GM23248 (cell line): ENCODE data around the gene SLC51B.

ENCODE experiments used
- EZH2 ChIP-seq: fragments of 200-600 bp; sonication (generic); IDR thresholded peaks from 2 replicates; pipeline ENCODE4 v1.6.1; 2018; ENCODE audit warnings: antibody characterized with exemption, mild to moderate bottlenecking; ENCODE audit not compliant: insufficient read depth, poor library complexity, severe bottlenecking
- EZH2phosphoT487 ChIP-seq: fragments of 200-600 bp; sonication (generic); IDR thresholded peaks from 2 replicates; pipeline ENCODE4 v1.6.1; 2018; ENCODE audit warnings: antibody characterized with exemption, moderate library complexity, mild to moderate bottlenecking, low read depth; ENCODE audit not compliant: insufficient read depth

DNA sequence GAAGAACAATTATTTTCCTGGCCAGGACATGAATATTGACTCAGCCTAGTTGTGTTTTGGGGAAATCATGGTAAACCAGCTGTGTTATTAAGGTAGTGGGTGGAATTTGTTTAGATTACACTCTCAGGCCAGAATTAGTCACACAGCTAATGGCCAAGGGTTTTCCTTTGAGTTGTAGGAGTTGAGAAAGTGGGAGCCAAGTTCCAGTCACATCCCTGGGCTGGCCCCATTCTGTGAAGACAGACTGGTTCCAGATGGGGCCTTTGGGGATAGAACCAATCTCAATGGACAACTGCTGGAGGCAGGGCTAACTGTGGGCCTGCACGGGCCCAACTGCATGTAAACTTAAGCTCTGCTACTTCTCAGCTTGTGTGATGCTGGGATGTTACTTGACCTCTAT lies 24.0 kb downstream of the SLC51B start:
- TF ChIP-seq EZH2 (no peak), EZH2phosphoT487 (no peak)
